ENCODE results near the gene BRD4. TPM values are rescaled to one million over a fixed set of nuclear protein-coding genes. Genes with fewer than 3 reads are reported as not detected.
A peak's percentile ranks its signal among the peaks of the same experiment; 100 is the strongest.

Gene BRD4
- 100 to 1,000 TPM; 106 to 126 TPM for total RNA-seq

DNA sequence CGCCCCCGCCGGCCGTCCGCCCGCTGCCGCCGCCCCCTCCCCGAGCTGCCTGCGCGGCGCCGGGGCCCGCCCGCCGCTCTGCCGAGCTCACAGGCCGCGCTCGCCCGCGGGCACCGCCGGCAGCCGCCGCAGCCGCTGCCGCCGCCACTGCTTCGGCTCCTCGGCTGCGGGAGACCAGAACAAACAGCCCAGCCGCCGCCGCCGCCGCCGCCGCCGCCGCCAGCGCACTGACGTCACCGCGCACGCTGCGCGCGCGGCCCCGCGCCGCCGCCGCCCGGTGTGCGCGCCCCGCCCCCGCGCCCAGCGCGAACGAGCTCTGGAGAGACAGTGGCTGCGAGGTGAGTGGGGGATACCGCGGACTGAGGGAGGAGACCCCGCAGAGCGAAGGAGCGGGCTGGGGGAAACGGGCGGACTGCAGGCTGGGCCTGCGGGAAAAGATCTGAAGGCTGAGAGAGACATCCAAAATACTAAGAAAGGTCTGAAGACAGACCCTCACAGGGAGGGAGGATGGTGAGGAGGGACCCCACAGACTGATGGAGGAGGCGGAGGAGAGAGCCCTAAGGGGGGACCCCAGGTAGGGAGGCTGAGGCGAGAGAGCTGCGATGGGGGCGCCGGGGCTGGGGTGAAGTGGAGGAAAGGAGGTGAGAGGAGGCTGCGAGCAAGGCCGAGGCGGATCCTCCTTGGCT lies at the start of gene BRD4:
Gene BRD4 (minus strand): TSS at position 229 of the 686 bp plus-strand sequence. CDS start 59,440 bp downstream, outside the sequence.
- no peaks in the 10 kb centered on the region for H3K9me3 Mint-ChIP-seq (ENCODE audit: low read depth)
- intact Hi-C loops (cut with DNase I, micrococcal nuclease): loop anchor here (1.0 to 5.0 kb wide), 10 partner anchors 31 to 505 kb away; partner anchors contain the start of genes AKAP8 (in 2 of the 2) and AKAP8L (in 1 of the 2)
- CTCF ChIA-PET: interaction anchor here (0.6 to 2.1 kb wide), 3 partner anchors 8 to 208 kb away, joined by 3 to 9 read pairs (median 5); partner anchors contain the start of gene AKAP8
- POLR2A ChIA-PET: interaction anchor here (1.0 to 3.1 kb wide), 2 partner anchors 24 to 46 kb away, joined by 5 to 34 read pairs; partner anchors contain the start of gene AKAP8
- peak within 1 kb of the TSS; percentile 94 for H3K4me3 Mint-ChIP-seq
- peaks cover 38% of the 10 kb centered on the region for H3K4me1 Mint-ChIP-seq
- DNase-seq (peak; percentile 87), ATAC-seq (peak; percentile 43)
- peaks cover 28% of the 10 kb centered on the region for H3K36me3 Mint-ChIP-seq (ENCODE audit: low read depth)
- H3K27ac Mint-ChIP-seq: peak within 1 kb of the TSS; percentile 96
- H3K27me3 Mint-ChIP-seq: no peaks in the 10 kb centered on the region

DNA sequence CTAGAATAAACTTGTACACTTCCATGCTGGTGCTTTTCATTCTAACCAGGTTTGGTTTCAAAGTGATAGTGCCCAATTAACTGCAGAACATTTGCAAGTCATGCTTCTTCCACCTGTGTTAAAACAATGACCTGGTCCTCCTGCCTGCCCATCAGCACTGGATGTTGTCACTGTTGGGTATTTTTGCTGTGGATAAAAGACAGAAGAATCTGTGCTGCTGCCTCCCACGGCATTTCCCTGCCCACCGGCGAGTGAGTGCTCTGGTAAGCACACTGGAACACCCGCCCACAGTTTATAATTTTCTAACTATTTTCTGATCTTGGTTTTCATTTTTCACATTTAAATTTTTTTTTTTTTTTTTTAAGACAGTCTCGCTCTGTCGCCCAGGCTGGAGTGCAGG lies 49.5 kb upstream of the BRD4 start:
- H3K4me3 Mint-ChIP-seq: no peak overlapping the region
- H3K36me3 Mint-ChIP-seq (ENCODE audit: low read depth): peaks cover 5% of the 10 kb centered on the region
- POLR2A ChIA-PET: no interaction called here
- H3K27ac Mint-ChIP-seq: peak overlapping the region; percentile 61
- no peaks in the 10 kb centered on the region for H3K9me3 Mint-ChIP-seq (ENCODE audit: low read depth)
- CTCF ChIA-PET: interaction anchor here (0.7 to 0.8 kb wide), 2 partner anchors 15 to 262 kb away, joined by 3 read pairs; no protein-coding TSS in a partner anchor
- peaks cover 29% of the 10 kb centered on the region for H3K4me1 Mint-ChIP-seq
- ATAC-seq (no peak), DNase-seq (no peak)
- intact Hi-C loops (cut with DNase I, micrococcal nuclease): no loop called here
- no peaks in the 10 kb centered on the region for H3K27me3 Mint-ChIP-seq

DNA sequence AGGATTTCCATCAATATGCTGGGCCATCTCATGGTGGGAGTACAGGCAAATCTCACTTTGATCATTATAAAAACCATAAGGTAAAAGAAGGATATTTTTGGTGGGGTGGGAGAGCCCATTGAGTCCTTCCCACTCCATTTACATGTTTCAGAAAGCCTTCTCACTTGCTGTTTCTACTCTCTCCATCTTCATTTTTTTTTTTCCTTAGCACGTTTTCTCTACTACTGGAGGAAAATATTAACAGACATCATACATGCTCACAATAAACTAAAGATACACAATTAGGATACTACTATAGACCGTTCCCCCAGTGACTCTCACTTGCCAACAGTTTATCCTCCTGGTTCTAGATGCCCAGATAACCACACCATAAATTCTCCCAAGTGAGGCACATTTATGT lies 49.1 kb upstream of the BRD4 start:
- no peaks in the 10 kb centered on the region for H3K27me3 Mint-ChIP-seq
- H3K4me1 Mint-ChIP-seq: peaks cover 33% of the 10 kb centered on the region
- H3K27ac Mint-ChIP-seq: peak overlapping the region; percentile 61
- H3K36me3 Mint-ChIP-seq (ENCODE audit: low read depth): peaks cover 7% of the 10 kb centered on the region
- DNase-seq (no peak), ATAC-seq (no peak)
- CTCF ChIA-PET: no interaction called here
- POLR2A ChIA-PET: no interaction called here
- intact Hi-C loops (cut with DNase I, micrococcal nuclease): no loop called here
- peak overlapping the region; percentile 88 for H3K4me3 Mint-ChIP-seq
- no peaks in the 10 kb centered on the region for H3K9me3 Mint-ChIP-seq (ENCODE audit: low read depth)

DNA sequence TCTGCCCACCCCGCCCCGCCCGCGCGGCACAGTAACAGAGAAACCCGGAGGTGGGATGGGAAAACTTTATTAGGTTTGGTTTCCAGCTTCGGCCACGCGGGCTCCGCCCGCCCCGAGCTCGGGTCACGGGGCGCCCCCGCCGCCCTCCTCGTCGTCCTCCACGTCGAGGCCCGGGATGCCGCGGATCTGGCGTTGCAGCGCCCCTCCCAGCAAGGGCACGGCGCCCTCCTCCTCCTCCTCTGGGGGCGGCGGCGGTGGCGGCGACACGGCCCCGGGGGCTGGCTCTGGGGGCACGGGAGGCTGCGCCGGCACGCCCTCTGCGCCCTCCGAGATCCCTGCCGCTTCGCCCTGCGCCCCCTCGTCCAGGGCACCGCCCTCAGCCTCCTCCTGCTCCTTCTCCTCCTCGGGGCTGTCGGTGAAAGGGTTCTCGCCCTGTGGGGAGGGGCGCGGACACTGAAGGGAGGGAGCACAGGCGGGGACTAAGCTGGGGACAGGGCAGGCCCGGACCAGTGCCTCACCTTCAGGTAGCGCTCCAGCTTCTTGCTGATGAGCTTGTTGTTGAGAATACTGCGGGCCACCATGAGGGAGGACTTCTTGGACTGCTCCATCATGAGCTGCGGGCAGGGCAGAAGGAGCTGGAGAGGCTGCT lies 47.8 kb upstream of the BRD4 start:
- ChIA-PET CTCF (interaction anchor here (0.6 to 3.6 kb wide), 8 partner anchors 9 to 630 kb away, joined by 3 to 22 read pairs (median 3); partner anchors contain the start of gene AKAP8L), POLR2A (interaction anchor here (1.2 to 3.4 kb wide), 7 partner anchors 10 to 176 kb away, joined by 3 to 34 read pairs (median 7); partner anchors contain the start of genes AKAP8L and BRD4)
- peak; percentile 66 for DNase-seq

GRCh38 chr19:15379083-15379998 lies 47.0 kb upstream of the BRD4 start, which contains the start of gene AKAP8:
Gene AKAP8, minus strand, starts transcription at chr19:15379787. Its CDS starts 56 bp downstream, at chr19:15379731.
- Mint-ChIP-seq H3K4me3 (peak within 1 kb of the TSS; percentile 88), H3K4me1 (peaks cover 37% of the 10 kb centered on the region), H3K27me3 (no peaks in the 10 kb centered on the region), H3K9me3 (ENCODE audit: low read depth) (no peaks in the 10 kb centered on the region), H3K27ac (peak within 1 kb of the TSS; percentile 100), H3K36me3 (ENCODE audit: low read depth) (peaks cover 7% of the 10 kb centered on the region)
- ATAC-seq (peak; percentile 91), DNase-seq (peak; percentile 99)
- intact Hi-C loops (cut with DNase I, micrococcal nuclease): loop anchor here (1.0 to 5.0 kb wide), 16 partner anchors 40 to 961 kb away; partner anchors contain the start of genes BRD4 (in 2 of the 2), DDX39A (in 1 of the 2) and RAB8A (in 1 of the 2)
- CTCF ChIA-PET: interaction anchor here (0.6 to 3.6 kb wide), 13 partner anchors 11 to 631 kb away, joined by 3 to 22 read pairs (median 4); partner anchors contain the start of gene AKAP8L
- POLR2A ChIA-PET: interaction anchor here (0.6 to 3.4 kb wide), 12 partner anchors 9 to 176 kb away, joined by 3 to 34 read pairs (median 4); partner anchors contain the start of genes AKAP8L and BRD4

More for the DNA sequence above, 47.8 kb upstream of the BRD4 start:
- peaks cover 35% of the 10 kb centered on the region for H3K4me1 Mint-ChIP-seq
- peaks cover 7% of the 10 kb centered on the region for H3K36me3 Mint-ChIP-seq (ENCODE audit: low read depth)
- H3K27me3 Mint-ChIP-seq: no peaks in the 10 kb centered on the region
- peak overlapping the region; percentile 61 for H3K27ac Mint-ChIP-seq
- peak overlapping the region; percentile 88 for H3K4me3 Mint-ChIP-seq
- peak; percentile 17 for ATAC-seq
- intact Hi-C loops (cut with DNase I, micrococcal nuclease): loop anchor here (1.0 to 5.0 kb wide), 17 partner anchors 39 to 961 kb away; partner anchors contain the start of genes BRD4 (in 2 of the 2), AP1M1 (in 1 of the 2), DDX39A (in 1 of the 2) and RAB8A (in 1 of the 2)
- H3K9me3 Mint-ChIP-seq (ENCODE audit: low read depth): no peaks in the 10 kb centered on the region

GRCh38 chr19:15378534-15379082 lies 46.3 kb upstream of the BRD4 start:
- CTCF ChIA-PET: interaction anchor here (0.5 to 3.6 kb wide), 14 partner anchors 8 to 739 kb away, joined by 3 to 22 read pairs (median 4); partner anchors contain the start of gene AKAP8L
- POLR2A ChIA-PET: interaction anchor here (0.6 to 3.4 kb wide), 13 partner anchors 8 to 1707 kb away, joined by 3 to 34 read pairs (median 3); partner anchors contain the start of genes AKAP8L and BRD4
- DNase-seq: peak; percentile 73
- no peaks in the 10 kb centered on the region for H3K9me3 Mint-ChIP-seq (ENCODE audit: low read depth)
- H3K4me3 Mint-ChIP-seq: peak overlapping the region; percentile 88
- peaks cover 10% of the 10 kb centered on the region for H3K36me3 Mint-ChIP-seq (ENCODE audit: low read depth)
- peak; percentile 14 for ATAC-seq
- H3K27me3 Mint-ChIP-seq: no peaks in the 10 kb centered on the region
- H3K27ac Mint-ChIP-seq: peak overlapping the region; percentile 95
- peaks cover 37% of the 10 kb centered on the region for H3K4me1 Mint-ChIP-seq
- intact Hi-C loops (cut with DNase I, micrococcal nuclease): loop anchor here (1.0 to 5.0 kb wide), 16 partner anchors 41 to 960 kb away; partner anchors contain the start of genes BRD4 (in 2 of the 2), DDX39A (in 1 of the 2) and RAB8A (in 1 of the 2)

- H3K27ac Mint-ChIP-seq: no peak overlapping the region
- ChIA-PET CTCF (interaction anchor here (0.6 kb wide), 1 partner anchor 246 kb away, joined by 3 read pairs; no protein-coding TSS in a partner anchor), POLR2A (interaction anchor here (0.6 kb wide), 1 partner anchor 367 kb away, joined by 4 read pairs; no protein-coding TSS in a partner anchor)
- H3K4me1 Mint-ChIP-seq: peaks cover 32% of the 10 kb centered on the region
- no peaks in the 10 kb centered on the region for H3K27me3 Mint-ChIP-seq
- H3K4me3 Mint-ChIP-seq: no peak overlapping the region
- no peak for ATAC-seq
- intact Hi-C loops (cut with DNase I, micrococcal nuclease): loop anchor here (5.0 kb wide), 3 partner anchors 43 to 737 kb away; partner anchors contain the start of genes BRD4 (in 1 of the 2) and RAB8A (in 1 of the 2)
- no peak for DNase-seq
- H3K36me3 Mint-ChIP-seq (ENCODE audit: low read depth): peaks cover 35% of the 10 kb centered on the region
- no peaks in the 10 kb centered on the region for H3K9me3 Mint-ChIP-seq (ENCODE audit: low read depth)
These were observed 42.6 kb upstream of the BRD4 start for GRCh38 chr19:15374796-15375440.

DNA sequence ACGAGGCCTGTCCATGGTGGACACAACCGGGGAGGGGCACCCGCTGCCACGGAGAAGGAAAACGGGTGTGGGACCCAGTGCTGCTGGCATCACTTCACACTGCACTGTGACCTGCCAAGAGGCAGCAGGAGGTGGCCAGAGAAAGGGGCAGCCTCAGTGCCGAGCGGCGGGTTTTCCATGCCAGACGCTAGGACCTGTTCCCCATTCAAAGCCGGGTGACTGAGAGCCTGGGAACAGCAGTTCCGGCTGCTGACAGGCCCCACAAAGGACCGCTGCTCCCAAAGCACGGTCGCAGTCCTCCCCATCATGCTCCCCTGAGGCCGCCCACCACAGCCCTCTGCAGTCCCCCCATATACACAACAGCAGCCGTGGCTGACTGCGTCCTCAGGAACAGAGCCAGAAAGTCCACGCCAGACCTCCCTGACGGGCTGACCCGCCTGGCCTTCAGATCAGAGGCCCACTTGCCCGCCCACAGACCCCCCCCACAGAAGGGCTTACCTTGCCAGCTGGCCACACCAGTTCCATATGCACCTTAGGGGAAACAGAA lies 41.8 kb upstream of the BRD4 start:
- Mint-ChIP-seq H3K36me3 (ENCODE audit: low read depth) (peaks cover 37% of the 10 kb centered on the region), H3K27ac (no peak overlapping the region), H3K27me3 (no peaks in the 10 kb centered on the region), H3K4me1 (peaks cover 32% of the 10 kb centered on the region), H3K4me3 (no peak overlapping the region), H3K9me3 (ENCODE audit: low read depth) (no peaks in the 10 kb centered on the region)
- DNase-seq (no peak), ATAC-seq (no peak)
- ChIA-PET CTCF (interaction anchor here (0.6 kb wide), 1 partner anchor 245 kb away, joined by 3 read pairs; no protein-coding TSS in a partner anchor), POLR2A (no interaction called here)
- intact Hi-C loops (cut with DNase I, micrococcal nuclease): no loop called here

DNA sequence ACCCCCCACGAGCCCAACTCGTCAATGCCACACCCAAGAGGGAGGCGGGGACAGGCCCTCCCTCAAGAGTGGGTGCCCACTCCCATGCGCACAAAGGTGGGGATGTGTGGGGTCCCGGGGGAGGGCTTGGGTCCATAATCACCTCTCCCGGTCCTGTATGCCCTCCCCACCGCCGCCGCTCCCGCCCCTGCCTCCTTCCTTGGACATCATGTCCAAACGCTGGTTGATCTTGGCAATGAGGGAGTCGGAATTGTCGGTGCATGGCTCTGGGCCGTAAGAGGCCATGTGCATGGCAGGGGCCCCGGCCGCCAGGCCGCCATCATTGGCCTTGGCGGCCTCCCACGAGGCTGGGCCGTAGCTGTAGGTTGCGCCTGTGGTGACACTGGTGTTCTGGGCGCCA lies 41.3 kb upstream of the BRD4 start:
- Mint-ChIP-seq H3K4me1 (peaks cover 32% of the 10 kb centered on the region), H3K9me3 (ENCODE audit: low read depth) (no peaks in the 10 kb centered on the region), H3K27me3 (no peaks in the 10 kb centered on the region), H3K36me3 (ENCODE audit: low read depth) (peaks cover 39% of the 10 kb centered on the region), H3K4me3 (no peak overlapping the region), H3K27ac (no peak overlapping the region)
- ChIA-PET CTCF (interaction anchor here (0.6 kb wide), 2 partner anchors 82 to 91 kb away, joined by 3 read pairs; no protein-coding TSS in a partner anchor), POLR2A (no interaction called here)
- intact Hi-C loops (cut with DNase I, micrococcal nuclease): no loop called here
- DNase-seq (no peak), ATAC-seq (no peak)

All from activated CD4-positive, alpha-beta T cell treated with anti-CD3 and anti-CD28 coated beads for 36 hours (primary cell).